ENCODE results near the gene CEP250.

The CEP250 gene

DNA sequence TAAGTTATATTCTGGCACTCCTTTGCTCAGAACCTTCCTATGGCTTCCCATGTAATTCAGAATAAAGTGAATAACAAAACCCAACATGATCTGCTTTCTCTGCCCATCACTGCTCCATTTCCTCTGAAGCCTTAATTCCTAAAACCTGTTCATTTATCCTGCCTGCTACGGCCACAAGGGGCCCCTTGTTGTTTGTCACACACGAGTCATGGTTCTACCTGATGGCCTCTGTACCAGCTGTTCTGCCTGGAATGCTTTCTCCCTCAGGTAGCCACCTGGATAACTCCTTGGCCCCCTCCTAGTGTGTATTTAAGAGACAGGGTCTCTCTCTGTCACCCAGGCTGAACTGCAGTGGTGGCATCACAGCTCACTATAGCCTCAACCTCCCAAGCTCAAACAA, 113.2 kb downstream of the CEP250 start:
- no peak for DNase-seq
